H1 (cell line): ENCODE measurements around the gene FHAD1. TPM values are rescaled to one million over a fixed set of nuclear protein-coding genes. Genes with fewer than 3 reads are reported as not detected.
A peak's percentile ranks its signal among the peaks of the same experiment; 100 is the strongest.

ENCODE experiments used
- CTCF ChIA-PET: fragments of 300-600 bp; sonication (Branson Sonifier 250); formaldehyde crosslinking; loops from one replicate; lab custom pipeline; 2021; ENCODE audit not compliant: partially characterized antibody; lab: Charles Lee
- POLR2A ChIA-PET: fragments of 300-600 bp; sonication (Branson Sonifier 250); formaldehyde crosslinking; loops from one replicate; lab custom pipeline; 2021; ENCODE audit warnings: inconsistent platforms; ENCODE audit not compliant: partially characterized antibody; lab: Charles Lee
- DNase-seq, 2 experiments: peaks; one replicate each; pipeline versions ENCODE4 v3.0.0 to v3.0.0-alpha.2; 2010 to 2022; ENCODE audit warnings: low spot score in 2 of 2, low read depth in 1 of 2, mixed read lengths in 1 of 2
- FAIRE-seq: peaks from 2 replicates; lab custom pipeline; 2011; peaks lifted over from hg19 to GRCh38; lab: Jason Lieb, UNC
- H2AFZ ChIP-seq: 2 replicates; pipeline ENCODE4 v1.8.1; 2012; ENCODE audit warnings: low read length, inconsistent platforms
- H2AK5ac ChIP-seq: 2 replicates; pipeline ENCODE4 v1.6.1; 2013; ENCODE audit warnings: low read depth, low read length
- H2BK120ac ChIP-seq: replicated peaks from 2 replicates; pipeline ENCODE3; 2013; ENCODE audit warnings: low read depth, low read length, inconsistent platforms
- H2BK12ac ChIP-seq: 2 replicates; pipeline ENCODE4 v1.6.1; 2013; ENCODE audit warnings: low read depth, low read length
- H2BK15ac ChIP-seq: 2 replicates; pipeline ENCODE4 v1.6.1; 2013; ENCODE audit warnings: low read length
- H2BK20ac ChIP-seq: 2 replicates; pipeline ENCODE4 v1.6.1; 2013; ENCODE audit warnings: low read length
- H2BK5ac ChIP-seq: 2 replicates; pipeline ENCODE4 v1.6.1; 2013; ENCODE audit warnings: low read depth, low read length
- H3K14ac ChIP-seq: 2 replicates; pipeline ENCODE4 v1.6.1; 2013; ENCODE audit warnings: inconsistent platforms; ENCODE audit not compliant: insufficient read length
- H3K18ac ChIP-seq: 2 replicates; pipeline ENCODE4 v1.6.1; 2013; ENCODE audit warnings: low read length; ENCODE audit errors: extremely low read depth
- H3K23ac ChIP-seq: 2 replicates; pipeline ENCODE4 v1.6.1; 2013; ENCODE audit warnings: inconsistent platforms; ENCODE audit not compliant: insufficient read length
- H3K23me2 ChIP-seq: 2 replicates; pipeline ENCODE4 v1.6.1; 2013; ENCODE audit warnings: low read depth, low read length
- H3K27ac ChIP-seq: 2 replicates; pipeline ENCODE4 v1.6.1; 2011; ENCODE audit warnings: low read depth, low read length, inconsistent platforms
- H3K27me3 ChIP-seq, 4 experiments: replicated peaks in 1 of 4; 1 replicate in 1 of 4; 2 replicates in 3 of 4; pipeline versions ENCODE4 v1.6.1 to v1.8.1; 2011 to 2013; ENCODE audit warnings: low read length in 3 of 4, mild to moderate bottlenecking in 3 of 4, inconsistent platforms in 2 of 4, mixed read lengths in 2 of 4, moderate library complexity in 1 of 4; ENCODE audit not compliant: control insufficient read depth in 3 of 4, insufficient read depth in 3 of 4; ENCODE audit errors: extremely low read depth in 1 of 4
- H3K36me3 ChIP-seq, 4 experiments: 2 replicates each; pipeline versions ENCODE4 v1.6.1 to v1.8.1; 2011 to 2013; ENCODE audit warnings: mild to moderate bottlenecking in 4 of 4, low read length in 3 of 4, moderate library complexity in 2 of 4, control low read depth in 1 of 4, inconsistent platforms in 1 of 4; ENCODE audit not compliant: insufficient read depth in 4 of 4, control insufficient read depth in 2 of 4
- H3K4ac ChIP-seq: replicated peaks from 2 replicates; pipeline ENCODE3; 2013; ENCODE audit warnings: low read length, low read depth, mixed read lengths, inconsistent platforms; ENCODE audit not compliant: insufficient read length
- H3K4me1 ChIP-seq, 4 experiments: replicated peaks in 1 of 4; 1 replicate in 1 of 4; 2 replicates in 3 of 4; pipeline versions ENCODE4 v1.6.1 to v1.8.1; 2011 to 2013; ENCODE audit warnings: low read length in 3 of 4, inconsistent platforms in 2 of 4, mixed read lengths in 1 of 4; ENCODE audit not compliant: insufficient read depth in 4 of 4, control insufficient read depth in 3 of 4
- H3K4me2 ChIP-seq, 2 experiments: 2 replicates each; pipeline versions ENCODE4 v1.6.1 to v1.8.1; 2011 to 2013; ENCODE audit warnings: low read depth in 2 of 2, low read length in 2 of 2, control low read depth in 1 of 2, inconsistent platforms in 1 of 2, mild to moderate bottlenecking in 1 of 2; ENCODE audit not compliant: insufficient read depth in 1 of 2
- H3K4me3 ChIP-seq, 4 experiments: fragments of 200-600, 300-600 bp in 1 of 4; sonication (generic), shearing (Covaris generic), sonication (Bioruptor Twin) in 1 of 4; 2 replicates each; pipeline versions ENCODE4 v1.5.1 to v1.8.1; 2011 to 2016; ENCODE audit warnings: low read length in 4 of 4, low read depth in 3 of 4, control low read depth in 2 of 4, inconsistent platforms in 2 of 4, mild to moderate bottlenecking in 2 of 4, mixed read lengths in 1 of 4, moderate library complexity in 1 of 4; ENCODE audit not compliant: insufficient read depth in 2 of 4; ENCODE audit errors: extremely low read depth in 1 of 4
- H3K56ac ChIP-seq: replicated peaks from 2 replicates; pipeline ENCODE3; 2013; ENCODE audit warnings: low read depth, mild to moderate bottlenecking, mixed read lengths, low read length, inconsistent platforms; ENCODE audit not compliant: insufficient read length
- H3K79me1 ChIP-seq: 2 replicates; pipeline ENCODE4 v1.6.1; 2013; ENCODE audit warnings: low read depth, low read length, control low read depth
- H3K79me2 ChIP-seq, 2 experiments: 2 replicates each; pipeline versions ENCODE4 v1.6.1 to v1.8.1; 2012 to 2013; ENCODE audit warnings: low read length in 2 of 2, mild to moderate bottlenecking in 2 of 2, inconsistent platforms in 1 of 2; ENCODE audit not compliant: insufficient read depth in 2 of 2, control insufficient read depth in 1 of 2
- H3K9ac ChIP-seq, 4 experiments: replicated peaks in 1 of 4; 1 replicate in 1 of 4; 2 replicates in 3 of 4; pipeline versions ENCODE4 v1.6.1 to v1.8.1; 2011 to 2013; ENCODE audit warnings: low read depth in 3 of 4, low read length in 3 of 4, control low read depth in 2 of 4, mild to moderate bottlenecking in 2 of 4, moderate library complexity in 2 of 4, inconsistent platforms in 1 of 4; ENCODE audit errors: extremely low read depth in 1 of 4
- H3K9me3 ChIP-seq, 2 experiments: 2 replicates each; pipeline versions ENCODE4 v1.6.1 to v1.8.1; 2012 to 2013; ENCODE audit warnings: mild to moderate bottlenecking in 2 of 2, moderate library complexity in 2 of 2, control low read depth in 1 of 2, inconsistent platforms in 1 of 2, low read depth in 1 of 2, low read length in 1 of 2, mixed read lengths in 1 of 2; ENCODE audit not compliant: insufficient read depth in 2 of 2
- H4K20me1 ChIP-seq, 2 experiments: replicated peaks in 1 of 2; 2 replicates each; pipeline versions ENCODE3 to v1.8.1; 2011 to 2013; ENCODE audit warnings: inconsistent platforms in 2 of 2, low read length in 2 of 2, mild to moderate bottlenecking in 1 of 2; ENCODE audit not compliant: insufficient read depth in 2 of 2, control insufficient read depth in 1 of 2
- H4K5ac ChIP-seq: 2 replicates; pipeline ENCODE4 v1.6.1; 2013; ENCODE audit warnings: low read length, low read depth, mixed read lengths, inconsistent platforms; ENCODE audit not compliant: insufficient read length
- H4K8ac ChIP-seq: 2 replicates; pipeline ENCODE4 v1.8.0; 2013; ENCODE audit warnings: mild to moderate bottlenecking, moderate library complexity, low read length, inconsistent platforms; ENCODE audit not compliant: insufficient read depth; ENCODE audit errors: extremely low read depth
- H4K91ac ChIP-seq: replicated peaks from 2 replicates; pipeline ENCODE3; 2013; ENCODE audit warnings: low read length, mixed read lengths, inconsistent platforms; ENCODE audit not compliant: insufficient read length
- ASH2L ChIP-seq: fragments of 200-600, 300-600 bp; sonication (generic); IDR thresholded peaks from one replicate; pipeline ENCODE4 v1.7.1; 2017; ENCODE audit warnings: low read length
- CEBPB ChIP-seq: IDR thresholded peaks from 2 replicates; pipeline ENCODE4 v1.6.1; 2012; ENCODE audit warnings: low read depth, low read length
- GABPA ChIP-seq: IDR thresholded peaks from 2 replicates; pipeline ENCODE4 v1.6.1; 2011; ENCODE audit warnings: mild to moderate bottlenecking, low read length, moderate library complexity, borderline replicate concordance; ENCODE audit not compliant: insufficient read depth
- KDM4A ChIP-seq: IDR thresholded peaks from one replicate; pipeline ENCODE4 v1.7.1; 2012; ENCODE audit warnings: low read depth, mild to moderate bottlenecking, moderate library complexity, low read length, inconsistent platforms; ENCODE audit not compliant: severe bottlenecking
- NANOG ChIP-seq: IDR thresholded peaks from 2 replicates; pipeline ENCODE4 v1.6.1; 2011; ENCODE audit warnings: low read length, low read depth, mild to moderate bottlenecking, inconsistent platforms; ENCODE audit not compliant: insufficient read depth, poor library complexity, severe bottlenecking
- POLR2AphosphoS5 ChIP-seq: IDR thresholded peaks from 2 replicates; pipeline ENCODE4 v1.6.1; 2011; ENCODE audit warnings: low read depth, low read length
- RBBP5 ChIP-seq: IDR thresholded peaks from 2 replicates; pipeline ENCODE4 v1.7.1; 2012; ENCODE audit warnings: low read depth, mild to moderate bottlenecking, inconsistent platforms, low read length, moderate library complexity, borderline replicate concordance
- SIRT6 ChIP-seq: IDR thresholded peaks from one replicate; pipeline ENCODE4 v1.7.1; 2012; ENCODE audit warnings: low read length, inconsistent platforms
- SRF ChIP-seq: IDR thresholded peaks from 2 replicates; pipeline ENCODE4 v1.6.1; 2011; ENCODE audit warnings: mild to moderate bottlenecking, low read depth, low read length, moderate library complexity
- TAF1 ChIP-seq: IDR thresholded peaks from 2 replicates; pipeline ENCODE4 v1.6.1; 2011; ENCODE audit warnings: mild to moderate bottlenecking, low read depth, low read length
- TAF7 ChIP-seq: optimal IDR thresholded peaks from 2 replicates; pipeline ENCODE3; 2011; ENCODE audit warnings: low read depth, mild to moderate bottlenecking, inconsistent platforms, low read length, moderate library complexity, borderline replicate concordance
- TCF12 ChIP-seq: IDR thresholded peaks from 2 replicates; pipeline ENCODE4 v1.6.1; 2011; ENCODE audit warnings: low read depth, mild to moderate bottlenecking, low read length
- WGBS, 2 experiments: shearing (Covaris generic) in 1 of 2; methylation state at CpG; one replicate each; pipeline versions ENCODE4 v1.1.6 to v1.1.7; 2013 to 2015; ENCODE audit warnings: low lambda C conversion rate in 2 of 2, mixed read lengths in 2 of 2, inconsistent platforms in 1 of 2, low coverage in 1 of 2, missing lambda C conversion rate in 1 of 2; ENCODE audit not compliant: insufficient replicate concordance in 2 of 2, insufficient coverage in 1 of 2, insufficient read length in 1 of 2; ENCODE audit errors: extremely low coverage in 1 of 2, missing lambda C conversion rate in 1 of 2; 5-methylcytosine and 5-hydroxymethylcytosine counted together
- polyA plus RNA-seq, 7 experiments: library from polyadenylated mRNA; depleted of rRNA in 3 of 7; stranded (reverse) in 5 of 7; unstranded in 2 of 7; fragments of >200 nt in 5 of 7; fragments of 200-250 nt in 2 of 7; gene quantifications; 1 replicate in 5 of 7; 2 replicates in 1 of 7; 4 replicates in 1 of 7; pipeline versions ENCODE4 v1.2.1 to v1.2.3, GENCODE V29; 2011 to 2013; ENCODE audit warnings: missing spikeins in 2 of 7, mixed read lengths in 2 of 7
- total RNA-seq: library from RNA; stranded (reverse); fragmentation: NEBNext Ultra II Directional; extraction: Animal tissue kit (Norgen Biotek cat#: 25700); gene quantifications from 2 replicates; pipeline ENCODE4 v1.2.1, GENCODE V29; 2021

FHAD1 gene
- total and polyA plus RNA-seq, 2 of the 8 experiments (the other 6 are each of a cell fraction or from before 2014, with no cell fraction given): 0.39 to 0.69 TPM

DNA sequence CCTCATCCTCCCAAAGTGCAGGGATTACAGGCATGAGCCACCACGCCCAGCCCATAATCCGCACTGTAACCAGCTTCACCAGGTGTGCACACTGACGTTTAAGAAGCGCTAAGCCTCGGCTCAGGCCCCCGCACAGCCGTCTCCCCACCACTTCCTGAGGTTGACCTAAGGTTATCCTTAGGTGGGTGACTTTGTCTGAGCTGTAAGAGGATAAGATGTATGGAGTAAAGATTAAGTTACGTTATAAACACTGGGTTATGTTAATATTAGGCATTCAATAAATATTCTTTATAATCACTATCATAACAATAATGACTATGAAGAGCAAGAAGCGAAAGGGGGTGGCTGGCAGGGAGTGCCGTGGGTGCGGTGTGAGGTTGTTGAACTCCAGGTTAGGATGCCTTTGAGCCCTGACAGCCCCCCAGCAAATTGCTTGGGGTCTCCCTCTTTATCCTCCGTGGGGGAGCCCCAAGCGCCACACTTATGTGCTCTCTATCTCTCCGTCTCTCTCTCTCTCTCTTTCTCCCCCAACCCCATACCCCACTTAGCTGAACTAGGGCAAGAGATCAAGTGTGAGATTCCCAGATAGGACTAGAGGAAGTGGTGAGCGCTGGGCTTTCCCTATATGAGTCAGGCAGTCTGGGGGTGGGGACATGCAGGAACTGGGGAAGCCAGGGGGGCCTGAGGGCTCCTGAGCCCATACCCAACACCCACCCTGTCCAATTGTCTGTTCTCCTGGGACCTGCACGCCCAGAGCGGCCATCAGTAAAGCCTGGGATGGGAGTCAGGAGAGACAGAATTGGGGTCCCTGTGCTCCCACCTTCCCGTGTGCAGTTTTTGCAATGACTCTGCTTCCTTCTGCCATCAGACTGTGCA, 170.3 kb downstream of the FHAD1 start:
- Histone ChIP-seq H3K4ac (no peak overlapping the region), H3K4me2 (no peak overlapping the region), H2AK5ac (no peak overlapping the region), H3K27me3 (no peaks in the 10 kb centered on the region), H4K91ac (no peak overlapping the region), H3K27ac (no peak overlapping the region), H3K9ac (no peak overlapping the region), H3K56ac (no peak overlapping the region), H3K18ac (no peak overlapping the region), H2BK15ac (no peak overlapping the region), H3K79me2 (no peaks in the 10 kb centered on the region), H3K36me3 (no peaks in the 10 kb centered on the region), H3K4me3 (no peak overlapping the region), H4K20me1 (peaks cover 2 to 3% of the 10 kb centered on the region in 2 experiments), H3K4me1 (peaks cover 0 to 10% (median 1%) of the 10 kb centered on the region in 4 experiments; a peak in 4 of 7 replicates), H2AFZ (no peak overlapping the region), H3K23ac (no peak overlapping the region), H3K23me2 (no peaks in the 10 kb centered on the region), H2BK20ac (no peak overlapping the region), H2BK120ac (no peak overlapping the region), H2BK5ac (no peak overlapping the region), H3K9me3 (no peaks in the 10 kb centered on the region), H4K8ac (no peak overlapping the region), H3K79me1 (no peaks in the 10 kb centered on the region; the same call in 1 of the 2 replicates), H3K14ac (no peak overlapping the region), H2BK12ac (peak overlapping the region; percentile 75; the same call in 1 of the 2 replicates), H4K5ac (no peak overlapping the region)
- FAIRE-seq (no peak), DNase-seq (no peak)
- ChIA-PET CTCF (interaction anchor here (0.6 to 1.7 kb wide), 6 partner anchors 10 to 531 kb away, joined by 3 to 4 read pairs (median 4); no protein-coding TSS in a partner anchor), POLR2A (no interaction called here)
- WGBS, 2 experiments: 90% methylated on average over 18 of the region's 18 CpGs; no CpG with 5 or more reads in 1 of the 2 experiments
- TF ChIP-seq NANOG (no peak), SIRT6 (no peak), TCF12 (no peak), TAF1 (no peak), KDM4A (no peak), CEBPB (no peak), GABPA (no peak), ASH2L (no peak), RBBP5 (no peak), SRF (no peak), TAF7 (no peak), POLR2AphosphoS5 (no peak)
